Stimulated activated CD4-positive, alpha-beta T cell treated with anti-CD3 and anti-CD28 coated beads, Interleukin-12 subunit alpha, Interleukin-12 subunit beta, amount 100 ng/mL, for 24 hours (primary cell): ENCODE data around the gene CTSW.
"Not testable (repeated sequence)": the region's sequence is repeated elsewhere in the genome, so short reads cannot be mapped to it uniquely, and the experiment has no call there.

Experiments used
- DNase-seq, 2 experiments: peaks; one replicate each; pipeline ENCODE4 v3.0.0-alpha.2; 2020; ENCODE audit warnings: low read depth in 2 of 2

Gene CTSW

GRCh38 chr11:65879617-65880016, at the start of gene CTSW:
Gene CTSW, plus strand, starts transcription at chr11:65879837. Its CDS starts 18 bp downstream, at chr11:65879855.
- no peak for DNase-seq

- not testable (repeated sequence) for DNase-seq
Observed at GRCh38 chr11:65832231-65832630, 47.4 kb upstream of the CTSW start.

- peak; percentile 93 to 95 for DNase-seq
Observed at GRCh38 chr11:65833297-65834030, 46.2 kb upstream of the CTSW start, which contains the start of gene SNX32. Gene SNX32, plus strand, starts transcription at chr11:65833963. Its CDS starts 103 bp downstream, at chr11:65834066.

GRCh38 chr11:65834202-65834601, 45.4 kb upstream of the CTSW start:
- no peak for DNase-seq

GRCh38 chr11:65842144-65842543, 37.5 kb upstream of the CTSW start:
- DNase-seq: no peak

- DNase-seq: no peak
Observed at GRCh38 chr11:65843811-65844210, 35.8 kb upstream of the CTSW start.

- no peak for DNase-seq
Observed at GRCh38 chr11:65844231-65844872, 35.3 kb upstream of the CTSW start.

- DNase-seq: no peak
Observed at GRCh38 chr11:65847746-65848145, 31.9 kb upstream of the CTSW start.

GRCh38 chr11:65848693-65849092, 30.9 kb upstream of the CTSW start:
- DNase-seq: not testable (repeated sequence)

- DNase-seq: no peak
Observed at GRCh38 chr11:65849366-65849765, 30.3 kb upstream of the CTSW start.

GRCh38 chr11:65849771-65850216, 29.8 kb upstream of the CTSW start:
- no peak for DNase-seq

GRCh38 chr11:65850217-65851082, 29.2 kb upstream of the CTSW start:
- no peak for DNase-seq

- no peak for DNase-seq
Observed at GRCh38 chr11:65851083-65851579, 28.5 kb upstream of the CTSW start.

- no peak for DNase-seq
Observed at GRCh38 chr11:65851811-65852507, 27.7 kb upstream of the CTSW start.

- DNase-seq: no peak
Observed at GRCh38 chr11:65852508-65853245, 27.0 kb upstream of the CTSW start.

GRCh38 chr11:65853246-65853979, 26.2 kb upstream of the CTSW start:
- no peak for DNase-seq

GRCh38 chr11:65854161-65854592, 25.5 kb upstream of the CTSW start:
- DNase-seq: no peak

GRCh38 chr11:65854852-65855837, 24.5 kb upstream of the CTSW start:
- no peak for DNase-seq

GRCh38 chr11:65855927-65856363, 23.7 kb upstream of the CTSW start:
- no peak for DNase-seq
